Skeletal muscle cell (primary cell): ENCODE results near the gene SEBOX.

Experiments
- DNase-seq: peaks from one replicate; pipeline ENCODE4 v3.0.0-alpha.2; 2010; ENCODE audit warnings: low read depth
- H3K4me3 ChIP-seq: 2 replicates; pipeline ENCODE4 v1.5.1; 2011; ENCODE audit warnings: low read depth, mild to moderate bottlenecking, control low read depth, low read length, moderate library complexity

SEBOX gene

GRCh38 chr17:28364665-28365363 lies at the start of gene SEBOX:
Gene SEBOX (minus strand): TSS chr17:28365199. CDS start chr17:28365151, 48 bp downstream.
- no peak for DNase-seq
- H3K4me3 ChIP-seq, result no peak within 1 kb of the TSS

- no peak for DNase-seq
- no peak overlapping the region for H3K4me3 ChIP-seq
Observed at GRCh38 chr17:28413804-28414203, 48.8 kb upstream of the SEBOX start.

- no peak overlapping the region for H3K4me3 ChIP-seq
- DNase-seq, result no peak
Observed at GRCh38 chr17:28412099-28412498, 47.1 kb upstream of the SEBOX start.

- no peak overlapping the region for H3K4me3 ChIP-seq
- no peak for DNase-seq
Observed at GRCh38 chr17:28407974-28408306, 42.9 kb upstream of the SEBOX start.

GRCh38 chr17:28407130-28407973 lies 42.4 kb upstream of the SEBOX start:
- H3K4me3 ChIP-seq, result no peak overlapping the region
- no peak for DNase-seq

- DNase-seq, result no peak
- H3K4me3 ChIP-seq, result peak overlapping the region; percentile 62
Observed at GRCh38 chr17:28406473-28406814, 41.4 kb upstream of the SEBOX start.

GRCh38 chr17:28405632-28406472 lies 40.9 kb upstream of the SEBOX start, which contains the start of gene SLC46A1:
Gene SLC46A1 (minus strand): TSS chr17:28406212. CDS start chr17:28406114, 98 bp downstream.
- H3K4me3 ChIP-seq, result peak within 1 kb of the TSS; percentile 62
- DNase-seq, result no peak

- no peak for DNase-seq
- H3K4me3 ChIP-seq, result peak overlapping the region; percentile 62
Observed at GRCh38 chr17:28404812-28405570, 40.0 kb upstream of the SEBOX start.

GRCh38 chr17:28404461-28404811 lies 39.4 kb upstream of the SEBOX start:
- H3K4me3 ChIP-seq, result no peak overlapping the region
- DNase-seq, result no peak

- no peak overlapping the region for H3K4me3 ChIP-seq
Observed at GRCh38 chr17:28404007-28404406, 39.0 kb upstream of the SEBOX start.

GRCh38 chr17:28402844-28403243 lies 37.8 kb upstream of the SEBOX start:
- no peak for DNase-seq
- H3K4me3 ChIP-seq, result no peak overlapping the region

More at GRCh38 chr17:28404007-28404406, 39.0 kb upstream of the SEBOX start:
- DNase-seq, result no peak

- no peak for DNase-seq
- no peak overlapping the region for H3K4me3 ChIP-seq
Observed at GRCh38 chr17:28402224-28402630, 37.2 kb upstream of the SEBOX start.

GRCh38 chr17:28399808-28400207 lies 34.8 kb upstream of the SEBOX start:
- DNase-seq, result no peak
- H3K4me3 ChIP-seq, result no peak overlapping the region

GRCh38 chr17:28398280-28398981 lies 33.4 kb upstream of the SEBOX start:
- DNase-seq, result no peak
- H3K4me3 ChIP-seq, result no peak overlapping the region

GRCh38 chr17:28397687-28398279 lies 32.8 kb upstream of the SEBOX start:
- no peak for DNase-seq
- H3K4me3 ChIP-seq, result no peak overlapping the region

- no peak overlapping the region for H3K4me3 ChIP-seq
- no peak for DNase-seq
Observed at GRCh38 chr17:28397275-28397674, 32.3 kb upstream of the SEBOX start.

- no peak for DNase-seq
- H3K4me3 ChIP-seq, result no peak overlapping the region
Observed at GRCh38 chr17:28396635-28397239, 31.7 kb upstream of the SEBOX start.

GRCh38 chr17:28395968-28396367 lies 31.0 kb upstream of the SEBOX start:
- no peak for DNase-seq

More at GRCh38 chr17:28395968-28396367, 31.0 kb upstream of the SEBOX start:
- H3K4me3 ChIP-seq, result no peak overlapping the region
